Activated CD4-positive, alpha-beta T cell treated with anti-CD3 and anti-CD28 coated beads, Interleukin-2, Interleukin-4, amounts not matched to agents 100 ng/mL and 50 ng/mL, durations not matched to agents 16 hours and 8 hours (primary cell): ENCODE data around the gene PDE8B.

Source experiments
- DNase-seq: peaks from one replicate; pipeline ENCODE4 v3.0.0-alpha.2; 2020; ENCODE audit warnings: low spot score

The PDE8B gene

DNA sequence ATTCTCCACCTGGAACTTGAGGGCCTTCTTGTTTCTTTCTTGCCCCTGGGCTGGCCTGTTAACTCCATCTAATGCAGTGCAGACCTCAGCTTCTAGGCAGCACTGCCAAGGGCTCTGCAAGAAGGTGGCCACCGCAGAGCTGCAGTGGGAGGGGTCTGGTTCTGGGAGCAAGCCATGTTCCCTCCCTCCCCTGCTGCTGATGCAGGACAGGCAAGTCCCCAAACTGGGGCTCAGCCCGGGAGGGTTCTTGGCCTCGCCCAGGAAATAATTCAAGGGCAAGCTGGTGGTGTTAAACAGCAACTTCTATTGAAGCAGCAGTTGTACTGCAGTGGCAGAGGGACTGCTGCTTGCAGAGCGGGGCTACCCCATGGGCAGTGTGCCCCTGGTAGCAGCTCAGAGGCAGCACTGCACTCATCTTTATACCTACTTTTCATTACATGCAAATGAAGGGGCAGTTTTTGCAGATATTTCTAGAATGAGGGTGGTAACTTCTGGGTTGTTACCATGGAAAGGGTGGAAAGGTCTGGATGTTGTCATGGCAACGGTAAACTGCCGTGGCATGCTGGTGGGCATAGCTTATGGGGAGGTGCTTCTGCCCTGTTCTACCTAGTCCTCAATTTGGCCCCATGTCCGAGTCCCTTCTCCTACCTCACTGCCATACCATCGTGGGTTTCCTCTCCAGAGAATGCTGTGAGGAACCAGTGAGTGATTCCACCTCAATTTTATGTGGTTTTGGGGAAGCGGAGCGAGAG lies 199.6 kb downstream of the PDE8B start:
- DNase-seq, result no peak

DNA sequence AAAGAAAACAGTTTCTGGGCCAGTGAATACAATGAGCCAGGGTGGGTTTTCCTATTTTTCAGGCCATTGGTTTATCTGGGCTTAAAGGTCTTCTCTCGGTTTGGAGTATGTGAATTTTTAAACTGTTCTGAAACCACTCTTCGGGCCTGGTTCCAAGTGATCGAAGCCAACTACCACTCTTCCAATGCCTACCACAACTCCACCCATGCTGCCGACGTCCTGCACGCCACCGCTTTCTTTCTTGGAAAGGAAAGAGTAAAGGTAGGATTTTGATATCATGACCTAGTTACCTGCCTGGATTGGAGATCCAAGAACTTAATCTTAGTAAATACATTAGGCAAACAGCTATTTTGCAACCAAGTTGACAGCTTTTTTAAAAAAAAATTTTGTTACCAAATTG lies 202.6 kb downstream of the PDE8B start:
- DNase-seq, result no peak

DNA sequence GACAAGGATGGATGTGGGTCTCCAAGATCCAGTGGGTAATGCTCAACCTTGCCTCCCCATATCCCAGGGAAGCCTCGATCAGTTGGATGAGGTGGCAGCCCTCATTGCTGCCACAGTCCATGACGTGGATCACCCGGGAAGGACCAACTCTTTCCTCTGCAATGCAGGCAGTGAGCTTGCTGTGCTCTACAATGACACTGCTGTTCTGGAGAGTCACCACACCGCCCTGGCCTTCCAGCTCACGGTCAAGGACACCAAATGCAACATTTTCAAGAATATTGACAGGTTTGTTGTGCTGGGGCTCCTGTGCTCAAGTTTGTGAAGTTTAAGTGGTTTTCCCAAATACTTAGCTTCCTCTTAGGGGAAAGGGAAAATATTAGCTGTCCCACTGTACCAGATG lies 207.7 kb downstream of the PDE8B start:
- no peak for DNase-seq

DNA sequence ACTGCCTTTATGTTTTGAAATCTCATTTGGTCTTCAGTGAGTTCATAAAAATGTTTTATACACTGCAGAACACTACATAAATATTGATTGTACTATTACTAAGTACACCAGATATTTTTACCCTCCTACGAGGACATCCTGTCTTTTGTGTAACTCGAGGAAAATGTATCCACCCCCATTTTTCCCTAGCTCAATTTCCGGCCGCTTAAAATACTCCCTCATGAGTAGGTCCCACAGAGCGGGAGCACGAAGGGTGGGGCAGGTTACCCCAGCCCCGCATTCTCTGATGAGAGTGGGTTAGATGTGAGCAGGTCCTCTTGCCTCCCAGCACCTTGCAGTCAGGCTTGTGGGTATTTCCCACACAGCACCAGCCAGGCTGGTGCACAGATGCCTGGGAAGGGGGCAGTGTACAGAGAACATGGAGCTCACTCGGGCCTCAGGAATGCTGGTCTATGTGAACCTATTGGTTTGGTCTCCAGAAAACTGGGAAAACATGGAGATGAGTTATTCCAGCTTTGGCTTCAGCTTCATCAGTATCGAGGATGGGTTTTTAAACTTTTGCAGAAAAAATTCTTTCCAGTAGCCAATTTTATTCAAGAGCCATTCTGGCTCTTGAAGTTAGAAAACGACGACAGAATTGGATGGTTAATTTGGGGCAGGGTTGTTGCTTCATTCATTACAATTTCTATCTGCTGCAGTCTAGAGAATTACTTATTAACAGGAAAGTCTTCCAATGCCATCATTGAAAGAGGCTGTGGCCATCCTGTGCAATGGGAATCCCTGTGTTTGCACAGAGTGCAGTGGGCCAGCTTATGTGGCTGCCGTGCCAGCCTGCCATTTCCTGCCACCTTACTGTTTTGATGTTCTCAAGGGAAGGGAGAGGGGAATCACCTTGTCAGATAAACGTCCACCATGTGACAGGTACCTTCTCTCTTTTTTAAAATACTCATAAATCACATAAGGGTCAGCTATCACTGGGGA lies 208.4 kb downstream of the PDE8B start:
- DNase-seq, result no peak

DNA sequence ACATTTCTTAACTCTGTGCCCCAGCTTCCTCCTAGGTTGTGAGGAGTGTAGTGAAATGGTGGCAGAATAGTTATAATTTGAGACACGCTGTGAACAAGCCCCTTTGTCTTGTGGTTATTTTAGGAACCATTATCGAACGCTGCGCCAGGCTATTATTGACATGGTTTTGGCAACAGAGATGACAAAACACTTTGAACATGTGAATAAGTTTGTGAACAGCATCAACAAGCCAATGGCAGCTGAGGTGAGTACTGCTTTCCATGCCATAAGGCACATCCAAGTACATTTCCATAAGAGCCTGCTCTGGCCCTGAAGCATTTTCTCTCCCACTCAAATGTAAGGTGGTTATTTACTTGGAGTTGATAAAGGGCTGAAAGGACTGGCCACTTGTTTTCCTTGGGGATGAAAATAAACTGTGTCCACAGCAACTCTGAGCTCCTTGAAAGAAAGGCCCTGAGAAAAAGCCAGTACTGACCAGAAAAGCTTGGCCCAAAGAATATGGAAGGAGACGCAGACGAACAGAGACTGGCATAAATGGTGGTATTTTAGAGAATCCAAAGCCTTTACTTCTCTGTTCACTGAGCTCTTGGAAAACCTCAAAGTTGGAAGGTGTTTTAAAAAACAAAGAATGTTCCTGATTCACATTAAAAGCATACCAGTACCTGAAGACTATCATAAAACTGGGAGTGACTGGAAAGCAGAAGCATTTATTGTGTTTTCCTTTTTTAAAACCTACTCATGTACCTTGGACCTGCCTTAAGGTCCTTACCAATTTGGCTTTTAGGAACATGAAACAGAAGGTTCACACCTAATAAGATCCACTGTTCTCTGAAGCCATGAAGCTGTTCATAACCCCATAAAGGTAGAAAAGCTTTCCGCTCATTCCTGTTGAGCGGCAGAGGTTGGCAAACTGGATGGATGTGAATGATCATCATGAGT lies 209.4 kb downstream of the PDE8B start:
- DNase-seq, result no peak

DNA sequence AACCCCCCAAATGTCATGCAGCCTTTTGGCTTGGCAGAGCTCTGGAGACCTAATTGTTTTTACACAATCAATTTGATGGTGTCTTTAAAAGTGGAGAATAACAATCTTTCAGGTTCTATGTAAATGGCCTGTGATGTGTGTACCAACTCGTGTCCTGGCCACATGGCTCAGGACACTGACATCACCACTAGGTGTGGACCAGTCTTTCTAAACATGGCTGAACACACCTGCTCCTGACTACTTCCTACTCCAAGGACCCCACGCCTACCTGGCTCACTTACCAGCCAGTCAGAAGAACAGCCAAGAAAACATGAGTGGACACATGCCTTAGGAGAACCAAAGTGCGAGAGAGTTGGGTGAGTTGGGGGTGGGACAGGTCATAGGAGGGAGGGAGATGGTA lies 210.5 kb downstream of the PDE8B start:
- no peak for DNase-seq

DNA sequence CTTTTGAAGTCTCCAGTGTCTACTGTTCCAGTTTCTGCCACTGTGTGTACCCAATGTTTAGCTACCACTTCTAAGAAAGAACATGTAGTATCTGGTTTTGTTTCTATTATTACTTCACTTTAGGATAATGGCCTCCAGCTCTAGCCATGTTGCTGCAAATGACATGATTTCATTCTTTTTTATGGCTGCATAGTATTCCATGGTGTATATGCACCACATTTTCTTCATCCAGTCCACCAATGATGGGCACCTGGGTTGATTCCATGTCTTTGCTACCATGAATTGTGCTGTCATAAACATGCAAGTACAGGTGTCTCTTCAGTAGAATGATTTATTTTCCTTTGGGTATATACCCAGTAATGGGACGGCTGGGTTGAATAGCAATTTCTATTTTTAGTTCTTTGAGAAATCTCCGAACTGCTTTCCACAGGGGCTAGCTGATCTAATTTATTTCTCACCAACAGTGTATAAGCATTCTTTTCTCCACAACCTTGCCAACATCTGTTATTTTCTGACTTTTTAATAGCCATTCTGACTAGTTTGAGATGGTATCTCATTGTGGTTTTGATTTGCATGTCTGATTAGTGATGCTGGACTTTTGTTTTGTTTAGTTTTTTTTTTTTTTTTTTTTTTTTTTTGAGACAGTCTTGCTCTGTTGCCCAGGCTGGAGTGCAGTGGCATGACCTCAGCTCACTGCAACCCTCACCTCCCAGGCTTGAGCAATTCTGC lies 212.7 kb downstream of the PDE8B start:
- peak; percentile 9 for DNase-seq

DNA sequence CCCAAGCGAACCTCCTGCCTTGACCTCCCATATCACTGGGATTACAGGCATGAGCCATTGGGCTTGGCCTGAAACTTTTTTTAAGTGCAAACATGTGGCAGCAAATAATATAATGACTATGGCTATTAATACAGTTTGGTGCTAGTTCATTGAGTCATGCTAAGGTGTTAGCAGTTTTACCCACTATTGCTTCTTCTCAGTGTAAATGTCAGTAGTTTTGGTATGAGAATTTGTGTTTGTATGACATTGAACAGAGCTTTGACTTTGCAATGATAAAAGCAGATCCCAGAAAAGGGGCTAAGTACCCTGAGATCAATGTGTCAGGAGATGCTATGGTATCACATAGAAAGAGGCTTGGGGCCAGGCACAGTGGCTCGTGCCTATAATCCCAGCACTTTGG lies 214.4 kb downstream of the PDE8B start:
- DNase-seq, result no peak

DNA sequence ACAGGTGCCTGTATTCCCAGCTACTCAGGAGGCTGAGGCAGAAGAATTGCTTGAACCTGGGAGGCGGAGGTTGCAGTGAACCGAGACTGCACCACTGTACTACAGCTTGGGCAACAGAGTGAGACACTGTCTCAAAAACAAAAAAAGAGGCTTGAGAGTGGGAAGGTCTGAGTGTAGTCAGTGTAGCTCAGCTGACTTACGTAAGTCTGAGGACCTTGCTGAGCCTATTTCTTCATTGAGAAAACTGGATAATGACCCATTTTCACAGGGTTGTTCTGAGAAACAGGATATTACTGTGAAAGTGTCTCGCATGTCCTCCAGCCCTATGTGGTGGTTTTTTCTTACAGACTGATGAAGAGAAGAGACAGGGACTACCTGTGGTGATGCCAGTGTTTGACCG lies 214.9 kb downstream of the PDE8B start:
- DNase-seq, result no peak

DNA sequence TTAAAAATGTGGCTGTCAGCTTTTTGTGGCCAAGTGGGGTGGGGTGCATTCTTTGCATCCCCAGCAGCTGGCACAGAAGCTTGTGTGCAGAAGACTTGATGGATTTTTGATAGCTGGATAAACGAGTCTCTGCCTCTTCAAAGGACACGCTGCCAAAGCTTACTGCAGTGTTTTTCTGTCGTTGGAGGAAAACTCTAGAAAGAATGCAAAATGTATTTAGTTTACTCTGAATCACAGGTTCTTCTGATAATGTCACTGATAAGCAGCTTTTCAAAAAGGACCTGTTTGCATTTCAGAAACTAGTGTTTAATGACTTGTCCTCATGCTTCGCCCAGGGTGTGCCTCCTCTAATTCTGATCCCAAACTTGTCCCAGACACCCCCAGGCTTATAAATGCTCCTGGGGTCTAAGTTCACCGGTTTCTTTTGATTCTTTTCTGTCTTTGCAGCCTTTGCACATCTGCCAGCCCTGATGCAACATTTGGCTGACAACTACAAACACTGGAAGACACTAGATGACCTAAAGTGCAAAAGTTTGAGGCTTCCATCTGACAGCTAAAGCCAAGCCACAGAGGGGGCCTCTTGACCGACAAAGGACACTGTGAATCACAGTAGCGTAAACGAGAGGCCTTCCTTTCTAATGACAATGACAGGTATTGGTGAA lies 215.6 kb downstream of the PDE8B start:
- no peak for DNase-seq

DNA sequence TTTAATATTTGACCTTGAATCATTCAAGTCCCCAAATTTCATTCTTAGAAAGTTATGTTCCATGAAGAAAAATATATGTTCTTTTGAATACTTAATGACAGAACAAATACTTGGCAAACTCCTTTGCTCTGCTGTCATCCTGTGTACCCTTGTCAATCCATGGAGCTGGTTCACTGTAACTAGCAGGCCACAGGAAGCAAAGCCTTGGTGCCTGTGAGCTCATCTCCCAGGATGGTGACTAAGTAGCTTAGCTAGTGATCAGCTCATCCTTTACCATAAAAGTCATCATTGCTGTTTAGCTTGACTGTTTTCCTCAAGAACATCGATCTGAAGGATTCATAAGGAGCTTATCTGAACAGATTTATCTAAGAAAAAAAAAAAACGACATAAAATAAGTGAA lies 216.2 kb downstream of the PDE8B start:
- DNase-seq, result no peak

DNA sequence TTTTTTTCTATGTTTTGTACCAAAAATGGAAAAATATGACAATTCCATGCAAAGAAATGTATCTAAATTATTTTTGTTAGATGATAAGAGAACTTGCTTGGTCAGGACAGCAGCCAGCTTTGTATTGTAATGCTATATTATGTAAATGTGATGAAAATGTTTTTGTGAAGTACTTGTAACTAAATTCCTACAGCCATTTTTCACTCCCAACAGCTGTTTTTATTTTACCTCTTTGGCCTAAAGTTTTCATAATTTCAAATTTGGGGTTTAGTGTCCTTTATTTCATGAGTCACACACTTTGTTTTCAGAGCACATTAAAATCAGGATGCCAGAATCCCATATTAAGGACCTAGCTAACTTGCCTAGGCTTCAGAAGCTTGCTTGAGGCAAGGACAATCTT lies 217.5 kb downstream of the PDE8B start:
- no peak for DNase-seq

DNA sequence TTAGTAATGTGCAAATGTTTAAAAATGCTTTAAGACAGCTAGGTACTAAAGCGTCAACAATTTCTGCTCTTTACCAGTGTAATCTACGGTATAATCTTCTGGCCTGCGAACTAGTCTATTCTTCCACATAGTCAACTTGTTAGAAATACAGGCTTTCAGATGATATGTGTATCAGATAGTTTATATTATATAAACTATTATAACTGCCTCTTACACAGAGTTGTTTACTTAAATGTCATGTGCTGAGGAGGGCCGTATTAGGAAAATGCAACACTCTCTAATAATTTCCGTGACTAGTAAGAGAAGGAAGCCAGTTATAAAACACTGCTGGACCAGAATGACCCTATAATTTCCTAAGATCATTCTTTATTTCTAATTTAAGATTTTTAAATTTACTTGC lies 218.0 kb downstream of the PDE8B start:
- no peak for DNase-seq

DNA sequence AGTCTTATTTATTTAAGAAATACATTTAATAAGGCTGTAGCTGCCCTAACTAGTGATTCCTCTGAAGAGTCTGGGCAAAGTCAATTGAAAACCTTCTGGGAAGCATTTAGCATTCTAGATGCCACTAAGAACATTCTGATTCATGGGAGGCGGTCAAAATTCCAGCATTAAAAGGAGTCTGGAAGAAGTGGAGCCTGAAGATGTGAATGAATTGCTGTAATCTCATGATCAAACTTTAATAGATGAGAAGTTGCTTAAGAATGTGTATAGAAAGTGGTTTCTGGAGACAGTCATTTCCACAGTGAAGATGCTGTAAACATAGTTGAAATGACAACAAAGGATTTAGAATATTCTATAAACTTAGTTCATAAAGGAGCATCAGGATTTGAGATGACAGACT lies 220.2 kb downstream of the PDE8B start:
- no peak for DNase-seq

DNA sequence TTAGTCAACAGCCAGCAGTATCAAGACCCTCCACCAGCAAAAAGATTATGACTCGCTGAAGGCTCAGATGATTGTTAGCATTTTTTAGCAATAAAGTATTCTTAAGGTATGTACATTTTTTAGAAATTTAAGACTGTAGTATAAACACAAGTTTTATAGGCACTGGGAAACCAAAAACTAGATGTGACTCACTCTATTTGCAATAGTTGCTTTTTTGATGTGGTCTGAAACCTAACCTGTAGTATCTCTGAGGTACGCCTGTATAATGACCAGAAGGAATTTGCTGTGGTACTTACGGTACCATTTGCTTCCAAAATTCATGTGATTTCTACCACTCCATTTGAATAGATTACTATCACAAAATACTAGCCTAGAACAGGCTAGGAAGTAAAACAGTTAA lies 220.8 kb downstream of the PDE8B start:
- DNase-seq, result no peak

DNA sequence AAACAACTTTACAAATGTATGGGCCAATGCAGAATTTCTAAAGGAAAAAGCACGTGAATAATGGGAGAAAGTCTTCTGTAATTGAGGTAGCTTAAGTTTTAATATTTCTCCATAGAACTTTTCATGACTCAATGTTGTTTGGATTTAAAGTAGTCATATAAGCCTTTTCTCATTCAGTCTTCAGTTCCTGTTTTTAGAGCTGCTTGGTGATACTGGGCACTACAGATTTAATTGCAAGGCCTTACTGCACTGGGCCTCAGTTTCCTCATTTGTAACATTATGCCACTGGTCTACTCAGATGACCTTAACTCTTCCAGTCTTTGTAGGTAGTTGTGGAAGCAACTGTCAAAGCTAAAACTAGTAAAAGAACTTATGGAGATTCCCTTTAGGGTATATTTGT lies 221.2 kb downstream of the PDE8B start:
- no peak for DNase-seq

DNA sequence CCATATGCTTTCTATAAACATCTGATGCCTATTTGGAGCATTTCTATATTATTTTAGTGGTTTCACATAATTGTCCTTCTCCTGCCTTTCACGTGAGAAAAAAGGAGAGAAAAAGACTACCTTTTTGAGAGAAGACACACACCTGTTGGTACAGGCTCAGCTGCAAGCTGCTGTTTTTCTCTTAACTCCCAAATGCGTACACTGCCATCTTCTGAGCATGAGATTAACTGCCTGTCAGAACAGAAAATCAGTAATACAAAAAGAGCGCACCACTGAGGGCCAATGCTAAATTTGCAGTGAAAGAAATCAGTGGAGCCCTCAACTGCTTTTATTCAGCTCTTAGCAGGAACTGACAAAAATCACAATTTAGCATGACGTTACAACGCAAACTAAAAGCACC lies 226.7 kb downstream of the PDE8B start:
- peak; percentile 3 for DNase-seq

DNA sequence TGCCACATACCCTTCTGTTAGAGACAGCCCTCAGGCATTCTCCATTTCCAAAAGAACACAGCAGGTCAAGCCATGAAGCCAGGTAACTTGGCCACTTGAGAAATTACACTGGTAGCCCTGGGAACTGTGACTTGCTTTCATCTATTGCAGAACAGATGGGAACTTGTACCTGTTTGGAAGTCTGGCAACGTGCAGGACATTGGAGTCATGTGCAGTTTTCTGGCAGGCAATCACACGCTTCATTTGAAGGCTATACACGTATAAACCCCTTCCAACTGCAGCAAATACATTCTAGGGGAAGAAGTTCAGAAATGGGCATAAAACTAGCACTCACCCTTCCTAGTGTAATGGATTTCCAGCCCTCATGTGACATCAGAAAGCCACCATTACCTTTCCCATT lies 227.6 kb downstream of the PDE8B start:
- no peak for DNase-seq

DNA sequence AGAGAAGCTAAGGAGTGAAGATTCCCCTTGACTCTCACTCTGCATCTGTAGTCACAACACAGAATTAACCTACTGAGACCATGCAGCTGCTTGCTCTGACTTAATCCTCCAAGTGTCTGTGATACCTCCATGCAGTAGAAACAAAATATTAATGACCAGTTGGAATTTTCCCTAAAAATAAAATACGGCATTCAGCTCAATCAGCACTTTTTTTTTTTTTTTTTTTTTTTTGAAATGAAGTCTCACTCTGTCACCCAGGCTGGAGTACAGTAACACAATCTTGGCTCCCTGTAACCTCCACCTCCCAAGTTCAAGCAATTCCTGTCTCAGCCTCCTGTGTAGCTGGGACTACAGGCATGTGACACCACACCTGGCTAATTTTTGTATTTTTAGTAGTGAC lies 233.2 kb downstream of the PDE8B start:
- no peak for DNase-seq

DNA sequence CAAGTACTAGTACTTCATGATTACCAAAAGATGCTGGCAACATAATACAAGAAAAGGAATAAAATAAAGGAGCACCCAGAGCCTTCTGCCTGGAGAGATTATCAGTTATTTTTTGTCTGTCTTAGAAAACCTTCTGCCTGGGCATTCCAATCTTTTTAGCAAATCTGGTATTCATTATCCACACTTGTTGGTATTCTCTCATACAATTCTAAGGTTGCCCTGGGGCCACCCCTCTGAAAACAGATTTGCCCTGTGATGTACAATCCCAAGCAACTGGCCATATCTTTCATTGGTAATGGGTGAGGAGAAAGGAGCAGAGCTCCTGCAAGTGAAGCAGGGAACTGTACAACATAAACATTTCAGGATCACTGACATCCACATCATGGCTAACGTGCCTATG lies 233.9 kb downstream of the PDE8B start:
- no peak for DNase-seq

DNA sequence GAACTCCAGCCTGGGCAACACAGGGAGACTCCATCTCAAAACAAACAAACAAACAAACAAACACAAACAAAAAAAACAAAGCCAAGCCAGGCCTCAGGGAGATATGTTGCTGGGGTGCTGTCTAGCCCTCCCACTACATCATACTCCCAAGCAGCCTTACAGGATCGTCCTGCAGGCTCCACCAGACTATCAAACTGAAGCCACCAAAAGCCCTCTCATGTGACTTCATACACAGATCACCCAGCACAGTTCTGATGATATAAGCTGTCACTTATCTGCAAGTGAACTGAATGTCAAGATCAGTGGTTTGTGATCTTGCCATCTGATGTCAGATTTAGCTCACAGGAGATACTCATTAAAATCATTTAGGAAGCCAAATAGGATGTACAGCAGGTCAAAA lies 238.4 kb downstream of the PDE8B start:
- no peak for DNase-seq
